HFF-Myc (cell line): ENCODE data around the gene GRWD1.

ENCODE experiments used
- DNase-seq: peaks from one replicate; pipeline ENCODE4 v3.0.0-alpha.2; 2011; ENCODE audit warnings: low read depth; ENCODE audit errors: extremely low read depth
- H3K4me3 ChIP-seq: replicated peaks from 2 replicates; pipeline ENCODE4 v1.5.1; 2011; ENCODE audit warnings: low read depth, mild to moderate bottlenecking, control low read depth, low read length
- TF ChIP-seq, protein P1 (sequence below): IDR thresholded peaks from 2 replicates; pipeline ENCODE4 v1.5.1; 2012; ENCODE audit warnings: mild to moderate bottlenecking, low read depth, low read length, control low read depth; ENCODE audit errors: missing control alignments

The GRWD1 gene

GRCh38 chr19:48478339-48479256 is 32.8 kb downstream of the GRWD1 start:
- no peak overlapping the region for H3K4me3 ChIP-seq
- no peak for DNase-seq
- TF ChIP-seq, protein P1, sequence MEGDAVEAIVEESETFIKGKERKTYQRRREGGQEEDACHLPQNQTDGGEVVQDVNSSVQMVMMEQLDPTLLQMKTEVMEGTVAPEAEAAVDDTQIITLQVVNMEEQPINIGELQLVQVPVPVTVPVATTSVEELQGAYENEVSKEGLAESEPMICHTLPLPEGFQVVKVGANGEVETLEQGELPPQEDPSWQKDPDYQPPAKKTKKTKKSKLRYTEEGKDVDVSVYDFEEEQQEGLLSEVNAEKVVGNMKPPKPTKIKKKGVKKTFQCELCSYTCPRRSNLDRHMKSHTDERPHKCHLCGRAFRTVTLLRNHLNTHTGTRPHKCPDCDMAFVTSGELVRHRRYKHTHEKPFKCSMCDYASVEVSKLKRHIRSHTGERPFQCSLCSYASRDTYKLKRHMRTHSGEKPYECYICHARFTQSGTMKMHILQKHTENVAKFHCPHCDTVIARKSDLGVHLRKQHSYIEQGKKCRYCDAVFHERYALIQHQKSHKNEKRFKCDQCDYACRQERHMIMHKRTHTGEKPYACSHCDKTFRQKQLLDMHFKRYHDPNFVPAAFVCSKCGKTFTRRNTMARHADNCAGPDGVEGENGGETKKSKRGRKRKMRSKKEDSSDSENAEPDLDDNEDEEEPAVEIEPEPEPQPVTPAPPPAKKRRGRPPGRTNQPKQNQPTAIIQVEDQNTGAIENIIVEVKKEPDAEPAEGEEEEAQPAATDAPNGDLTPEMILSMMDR = no peak

DNA sequence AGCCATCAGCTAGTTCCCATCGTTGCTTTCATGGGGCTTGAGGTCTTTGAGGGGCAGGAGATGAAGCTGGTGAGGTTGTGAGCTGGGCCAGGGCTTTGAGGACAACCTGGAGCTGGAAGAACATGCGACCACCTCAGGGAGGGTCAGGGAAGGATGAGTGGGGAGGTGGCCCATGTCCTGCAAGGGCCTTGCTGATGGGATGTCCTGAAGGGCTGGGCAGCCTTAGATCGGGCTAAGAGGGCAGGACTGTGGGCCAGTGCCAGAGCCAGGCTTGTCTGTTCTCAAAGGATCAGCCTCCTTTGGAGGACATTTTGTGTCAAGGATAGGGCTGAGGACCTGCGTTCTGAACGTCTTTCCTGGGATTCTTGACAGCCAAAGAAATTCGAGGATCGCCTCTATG is 33.9 kb downstream of the GRWD1 start:
- DNase-seq = no peak
- H3K4me3 ChIP-seq = no peak overlapping the region
- TF ChIP-seq, protein P1 = no peak

GRCh38 chr19:48480183-48480557 is 34.4 kb downstream of the GRWD1 start:
- peak overlapping the region; percentile 9; the same call in 1 of the 2 replicates for H3K4me3 ChIP-seq
- DNase-seq = no peak
- TF ChIP-seq, protein P1 = no peak

GRCh38 chr19:48480558-48481500 is 35.0 kb downstream of the GRWD1 start:
- TF ChIP-seq, protein P1 = no peak
- H3K4me3 ChIP-seq = peak overlapping the region; percentile 9; the same call in 1 of the 2 replicates
- no peak for DNase-seq

- TF ChIP-seq, protein P1 = no peak
- no peak overlapping the region for H3K4me3 ChIP-seq
- DNase-seq = no peak
Observed at GRCh38 chr19:48481846-48482639, 36.3 kb downstream of the GRWD1 start.

GRCh38 chr19:48483301-48483700 is 37.5 kb downstream of the GRWD1 start:
- TF ChIP-seq, protein P1 = no peak
- no peak for DNase-seq

More at GRCh38 chr19:48483301-48483700, 37.5 kb downstream of the GRWD1 start:
- H3K4me3 ChIP-seq = no peak overlapping the region
